Right kidney (tissue), 1 donor: Measurements from ENCODE around the gene NUP210L.
A peak's percentile ranks its signal among the peaks of the same experiment; 100 is the strongest.
"Not testable (repeated sequence)": the region's sequence is repeated elsewhere in the genome, so short reads cannot be mapped to it uniquely, and the experiment has no call there.

Experiments used
- DNase-seq: peaks from one replicate; pipeline ENCODE4 v3.0.0-alpha.2; 2016

Gene NUP210L

DNA sequence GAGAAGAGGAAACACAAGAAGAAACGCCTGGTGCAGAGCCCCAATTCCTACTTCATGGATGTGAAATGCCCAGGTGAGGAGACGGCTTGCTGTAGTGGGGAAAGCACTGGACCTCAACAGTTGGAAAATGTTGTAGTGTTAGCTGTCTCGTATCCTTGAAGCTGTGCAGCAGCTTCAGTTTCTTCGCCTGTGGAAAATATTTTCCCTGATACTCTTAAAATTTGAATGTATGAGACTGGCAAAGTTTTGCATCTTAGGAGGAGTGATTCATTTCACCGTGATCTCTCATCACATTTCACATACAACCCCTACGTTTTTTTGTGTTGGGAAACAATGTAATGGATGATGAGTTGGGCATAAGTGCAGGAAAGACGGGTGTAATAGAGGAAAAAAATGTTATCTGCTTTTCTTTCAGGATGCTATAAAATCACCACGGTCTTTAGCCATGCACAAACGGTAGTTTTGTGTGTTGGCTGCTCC is 163.7 kb downstream of the NUP210L start:
- no peak for DNase-seq

DNA sequence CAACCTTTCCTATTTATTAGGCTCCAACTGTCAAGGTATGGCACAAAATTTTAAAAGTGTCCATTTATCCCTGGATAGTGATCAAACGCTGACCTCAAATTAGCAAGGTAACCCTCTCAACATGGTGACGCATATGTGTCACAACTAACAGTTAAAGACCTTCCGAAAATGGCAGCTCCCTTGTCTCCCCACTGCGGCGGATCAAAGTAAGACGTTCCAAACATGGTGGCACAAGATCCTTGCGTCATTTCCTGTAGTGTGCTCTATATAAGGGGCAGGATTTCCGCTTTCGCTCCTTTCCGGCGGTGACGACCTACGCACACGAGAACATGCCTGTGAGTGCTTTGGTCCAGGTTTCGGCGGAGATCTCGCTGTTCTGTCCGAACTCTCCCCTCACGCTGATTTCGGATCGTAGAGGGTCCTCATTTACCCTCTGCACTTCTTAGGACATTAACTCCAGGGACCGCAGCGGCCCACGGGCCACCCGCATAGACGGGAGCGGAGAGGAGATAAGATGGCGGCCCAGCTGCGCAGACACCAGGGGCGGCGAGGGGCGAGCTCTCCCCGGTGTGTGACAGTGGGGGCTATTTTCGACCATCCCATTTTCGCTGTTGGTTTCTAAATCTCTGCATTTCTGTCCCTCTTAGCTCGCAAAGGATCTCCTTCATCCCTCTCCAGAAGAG is 164.3 kb downstream of the NUP210L start, which contains the start of gene RPS27:
Gene RPS27 (plus strand): TSS at position 295 of the 683 bp plus-strand sequence. CDS start 35 bp downstream, at position 330.
- peak; percentile 98 for DNase-seq

DNA sequence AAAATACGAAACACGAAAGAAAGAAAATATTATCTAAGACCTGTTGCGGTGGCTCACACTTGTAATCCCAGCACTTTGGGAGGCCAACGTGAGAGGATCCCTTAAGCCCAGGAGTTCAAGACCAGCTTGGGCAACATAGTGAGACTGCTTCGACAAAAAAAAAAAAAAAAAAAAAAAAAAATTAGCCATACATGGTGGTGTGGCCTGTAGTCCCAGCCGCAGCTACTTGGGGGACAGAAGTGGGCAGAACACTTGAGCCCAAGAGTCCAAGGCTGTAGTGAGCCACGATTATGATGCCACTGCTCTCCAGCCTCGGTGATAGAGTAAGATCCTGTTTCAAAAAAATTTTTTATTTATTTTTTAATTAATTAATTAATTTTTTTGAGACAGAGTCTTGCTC is 167.3 kb downstream of the NUP210L start:
- no peak for DNase-seq

DNA sequence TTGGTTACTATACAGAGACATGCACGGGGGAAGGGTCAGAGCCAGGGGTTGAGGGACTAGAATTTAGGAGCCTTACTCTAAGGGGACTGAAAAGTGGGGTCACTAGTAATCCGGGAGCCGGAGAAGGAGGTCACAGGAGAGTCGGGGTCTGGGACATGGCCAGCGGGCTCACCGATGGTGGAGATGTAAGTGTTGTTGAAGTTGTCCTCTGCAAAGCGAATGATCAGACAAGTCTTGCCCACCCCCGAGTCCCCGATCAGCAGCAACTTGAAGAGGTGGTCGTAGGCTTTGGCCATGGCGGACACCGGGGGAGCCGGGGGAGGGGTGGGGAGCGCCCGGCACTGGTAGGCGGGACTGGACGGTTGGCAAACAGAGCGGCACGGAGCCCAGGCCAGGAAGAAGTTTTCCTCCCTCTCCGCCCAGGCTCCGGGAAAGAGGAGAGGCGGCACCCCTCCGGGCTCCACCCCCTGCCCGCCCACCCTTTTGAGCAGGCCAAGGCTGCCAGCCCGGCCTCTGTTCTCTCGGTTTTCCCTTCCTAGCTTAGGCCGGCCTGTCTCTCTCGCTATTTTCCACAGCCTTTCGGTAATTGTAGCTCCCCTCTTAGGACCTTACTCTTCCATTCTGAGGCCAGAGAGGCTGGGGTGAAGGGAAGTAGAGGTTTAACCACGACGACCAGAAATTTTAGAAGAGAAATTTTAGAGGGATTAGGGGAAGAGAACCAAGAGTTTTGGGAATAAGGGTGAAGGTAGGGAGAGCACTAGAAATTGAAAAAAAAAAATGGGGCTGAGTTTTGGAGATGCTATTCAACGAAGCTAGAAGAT is 168.7 kb downstream of the NUP210L start, which contains the start of gene RAB13:
Gene RAB13 (minus strand): TSS at position 399 of the 821 bp plus-strand sequence. CDS start 103 bp downstream, at position 296.
- DNase-seq: peak; percentile 78

DNA sequence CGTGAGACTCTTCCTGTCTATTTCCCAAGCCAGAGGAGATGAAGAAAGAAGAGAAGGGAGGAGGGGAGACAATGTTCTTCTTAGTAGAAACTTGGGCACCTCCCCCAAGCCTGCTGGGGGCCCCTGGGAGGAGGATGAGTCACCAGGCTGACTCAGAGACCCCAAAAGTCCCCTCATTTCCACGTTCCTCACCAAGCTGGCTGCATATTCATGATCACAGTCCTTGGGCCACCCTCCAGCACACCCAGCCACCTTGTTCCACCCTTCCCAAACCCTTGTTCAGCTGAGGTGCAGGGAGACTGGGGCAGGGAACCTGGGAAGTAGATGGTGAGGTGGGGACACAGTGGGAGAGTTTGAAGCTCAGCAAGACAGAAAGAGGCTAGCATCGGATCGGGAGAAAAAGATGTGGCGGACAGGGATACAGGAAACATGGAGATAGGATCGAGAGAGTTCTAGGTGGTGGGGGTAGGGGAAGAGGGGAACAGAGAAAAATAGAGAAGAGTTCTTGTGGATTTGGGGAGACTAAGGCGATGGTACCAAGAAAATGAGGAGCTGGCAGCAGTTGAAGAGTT is 169.4 kb downstream of the NUP210L start:
- DNase-seq: peak; percentile 46

DNA sequence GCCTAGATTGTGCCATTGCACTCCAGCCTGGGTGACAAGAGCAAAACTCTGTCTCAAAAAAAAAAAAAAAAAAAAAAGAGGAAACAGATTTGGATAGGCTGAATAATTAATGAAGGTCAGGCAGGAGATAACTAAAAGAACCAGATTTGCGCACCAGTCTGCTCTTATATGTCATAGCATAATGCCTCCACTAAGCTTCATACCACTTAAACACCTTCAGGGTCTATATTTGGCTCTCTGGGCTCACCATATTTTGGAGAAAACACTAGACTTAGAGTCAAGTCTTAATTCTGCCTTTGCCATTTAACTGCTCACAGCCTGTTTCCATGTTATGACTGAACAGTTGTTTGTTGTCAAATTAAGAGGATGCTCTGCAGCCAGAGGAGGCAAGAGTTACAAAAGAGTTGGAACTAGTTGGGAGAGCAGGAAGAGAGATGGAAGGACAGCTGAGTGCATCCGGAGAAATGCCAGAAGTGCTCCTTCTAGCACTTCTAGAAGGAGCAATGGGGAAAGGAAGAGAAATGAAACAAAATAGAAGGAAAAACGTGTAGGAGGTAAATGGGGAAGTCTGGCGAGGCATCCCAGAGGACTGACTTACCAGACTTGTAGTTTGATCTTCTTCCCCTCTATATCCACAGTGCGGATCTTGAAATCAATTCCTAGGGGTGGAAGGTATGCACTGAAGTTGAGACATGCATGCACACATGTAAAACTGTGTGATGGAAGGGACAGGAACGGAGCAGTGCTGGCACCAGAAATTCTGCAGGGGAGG is 170.6 kb downstream of the NUP210L start:
- no peak for DNase-seq

DNA sequence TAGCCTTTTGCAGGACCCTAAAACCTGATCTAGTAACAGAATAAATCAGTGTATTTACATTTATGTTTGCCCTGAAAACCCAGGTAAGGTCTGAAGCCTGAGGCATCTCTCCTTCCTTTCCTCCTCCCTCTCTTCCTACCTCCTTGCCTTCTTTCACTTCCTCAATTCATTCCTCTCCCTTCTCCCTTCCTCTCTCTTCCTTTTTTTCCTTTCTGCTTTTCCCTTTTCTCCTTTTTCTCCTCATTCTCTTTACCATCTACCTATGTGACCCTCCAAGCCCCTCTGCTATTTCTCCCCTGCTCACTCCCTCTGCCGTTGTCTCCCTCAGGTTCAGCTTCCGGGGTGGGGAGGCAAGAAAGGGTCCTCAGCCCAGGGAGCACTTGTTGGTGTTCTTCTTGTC is 173.1 kb downstream of the NUP210L start:
- not testable (repeated sequence) for DNase-seq

DNA sequence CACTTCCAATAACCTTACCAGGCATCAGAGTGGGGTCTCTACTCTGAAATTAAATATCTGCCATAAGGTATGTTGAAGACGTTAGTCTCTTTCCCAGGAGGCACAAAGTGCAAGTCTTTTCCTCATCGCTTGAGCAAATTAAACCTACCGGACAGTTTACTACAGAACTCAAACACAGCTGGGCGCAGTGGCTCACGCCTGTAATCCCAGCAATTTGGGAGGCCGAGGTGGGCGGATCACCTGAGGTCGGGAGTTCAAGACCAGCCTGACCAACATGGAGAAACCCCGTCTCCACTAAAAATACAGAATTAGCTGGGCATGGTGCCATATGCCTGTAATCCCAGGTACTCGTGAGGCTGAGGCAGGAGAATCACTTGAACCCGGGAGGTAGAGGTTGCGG is 175.8 kb downstream of the NUP210L start:
- not testable (repeated sequence) for DNase-seq

DNA sequence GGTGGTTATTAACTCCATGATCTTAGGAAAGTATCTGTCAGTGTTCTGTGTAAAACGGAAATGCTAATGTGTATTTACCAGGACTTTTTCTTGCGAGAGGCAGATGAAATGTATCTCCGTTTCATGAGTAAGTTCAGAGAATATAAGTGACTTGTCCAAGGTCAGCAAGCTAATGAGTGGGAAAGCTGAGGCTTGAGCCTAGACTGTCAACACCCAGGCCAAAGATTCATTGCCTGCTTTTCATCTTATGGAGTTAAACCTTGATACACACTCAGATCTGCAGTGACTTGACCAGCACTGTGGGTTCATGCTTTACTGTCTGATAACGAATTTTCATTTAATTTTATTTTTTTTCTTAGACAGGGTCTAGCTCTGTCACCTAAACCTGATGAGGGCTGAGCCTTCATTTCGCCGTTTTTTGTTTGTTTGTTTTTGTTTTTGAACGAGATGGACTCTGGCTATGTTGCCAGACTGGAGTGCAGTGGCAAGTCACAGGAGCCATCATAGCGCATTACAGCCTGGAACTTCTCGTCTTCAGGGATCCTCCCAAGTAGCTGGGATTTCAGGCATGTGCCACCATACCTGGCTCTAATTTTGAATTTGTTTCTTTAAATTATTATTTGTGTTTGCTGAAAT is 176.5 kb downstream of the NUP210L start:
- no peak for DNase-seq

DNA sequence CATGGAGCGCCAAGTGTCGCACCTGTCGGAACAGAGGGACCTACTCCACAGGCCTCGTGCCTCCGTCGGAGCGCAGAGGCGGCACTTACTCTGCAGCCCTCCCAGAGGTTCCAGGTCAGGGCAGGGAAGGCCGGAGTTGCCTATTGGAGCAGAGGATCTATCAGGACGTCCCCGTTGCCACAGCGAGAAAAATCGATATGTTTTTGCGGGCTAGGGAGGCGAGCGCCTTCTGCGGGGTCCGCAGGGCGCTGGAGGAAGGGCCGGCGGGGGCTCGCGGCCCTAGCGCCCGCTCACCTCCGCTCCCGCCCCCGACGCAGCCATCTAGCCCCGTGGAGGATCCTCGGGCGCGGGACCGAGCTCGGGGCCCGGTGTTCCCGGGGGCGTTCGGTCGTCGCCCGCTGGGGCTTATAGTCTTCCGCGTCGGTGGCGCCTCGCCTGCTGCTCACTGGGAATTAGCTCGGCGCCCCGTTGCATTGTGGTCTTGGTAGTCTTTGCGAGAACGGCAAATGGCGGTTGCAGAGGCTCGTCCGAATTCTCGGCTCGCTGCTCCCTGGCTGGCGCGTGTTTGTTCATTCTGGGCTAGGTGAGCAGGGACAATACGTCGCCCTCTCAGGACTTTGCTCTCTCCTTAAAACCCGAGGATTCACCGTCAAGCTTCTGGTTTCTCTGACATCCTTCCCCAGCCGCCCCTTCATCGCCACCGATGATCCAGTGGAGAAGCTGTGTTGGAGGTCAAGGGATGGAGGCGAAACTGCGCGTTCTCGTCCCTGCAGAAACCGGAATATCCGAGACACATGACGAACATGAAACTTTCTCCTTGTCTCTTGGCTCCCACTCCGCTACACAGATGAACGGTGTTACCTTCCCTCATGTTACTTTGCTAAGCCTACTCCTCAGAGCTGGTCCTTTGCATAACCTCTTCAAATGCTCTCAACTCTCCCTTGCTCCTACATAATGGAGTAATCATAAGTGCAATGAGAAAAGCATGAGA is 177.3 kb downstream of the NUP210L start, which contains the start of gene JTB:
Gene JTB (minus strand): TSS at position 425 of the 991 bp plus-strand sequence. CDS start 422 bp downstream, at position 3.
- peak; percentile 89 for DNase-seq

DNA sequence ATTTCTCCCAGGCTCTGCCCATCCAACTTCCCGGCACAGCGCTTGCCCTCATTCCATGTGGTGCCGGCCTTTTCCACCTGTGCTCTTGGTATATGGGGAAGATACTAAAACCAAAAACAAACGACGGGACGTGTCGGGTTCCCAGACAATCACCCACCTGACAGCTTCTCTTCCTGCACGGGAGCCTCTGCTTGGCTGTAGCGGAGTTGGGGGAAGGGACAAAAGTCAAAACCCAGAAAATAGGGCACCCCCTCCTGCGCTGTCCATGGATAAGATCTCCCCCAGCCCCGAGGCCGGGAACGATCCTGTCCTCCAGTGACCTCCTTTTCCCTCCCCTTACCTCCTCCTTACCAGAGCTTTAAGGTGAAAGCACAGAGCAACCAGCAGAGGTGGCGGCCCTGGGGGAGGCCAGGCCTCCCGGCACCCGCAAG is 178.0 kb downstream of the NUP210L start:
- DNase-seq: no peak

DNA sequence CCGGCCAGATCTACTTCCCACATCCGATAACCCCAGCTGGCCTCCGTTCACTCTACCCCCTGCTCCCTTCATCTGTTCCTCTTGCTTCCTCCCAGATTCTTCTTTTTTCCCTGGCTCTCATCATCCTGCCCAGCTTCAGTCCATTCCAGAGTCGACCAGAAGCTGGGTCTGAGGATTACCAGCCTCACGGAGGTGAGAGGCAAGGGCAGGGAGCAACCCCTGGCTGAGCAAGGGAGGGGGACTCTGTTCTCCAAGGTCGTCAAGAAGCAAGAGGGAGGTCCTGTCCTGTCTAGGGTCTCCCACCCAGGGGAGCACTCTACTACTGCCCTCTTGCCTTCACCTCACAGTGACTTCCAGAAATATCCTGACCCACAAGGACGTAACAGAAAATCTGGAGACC is 181.3 kb downstream of the NUP210L start:
- DNase-seq: no peak

DNA sequence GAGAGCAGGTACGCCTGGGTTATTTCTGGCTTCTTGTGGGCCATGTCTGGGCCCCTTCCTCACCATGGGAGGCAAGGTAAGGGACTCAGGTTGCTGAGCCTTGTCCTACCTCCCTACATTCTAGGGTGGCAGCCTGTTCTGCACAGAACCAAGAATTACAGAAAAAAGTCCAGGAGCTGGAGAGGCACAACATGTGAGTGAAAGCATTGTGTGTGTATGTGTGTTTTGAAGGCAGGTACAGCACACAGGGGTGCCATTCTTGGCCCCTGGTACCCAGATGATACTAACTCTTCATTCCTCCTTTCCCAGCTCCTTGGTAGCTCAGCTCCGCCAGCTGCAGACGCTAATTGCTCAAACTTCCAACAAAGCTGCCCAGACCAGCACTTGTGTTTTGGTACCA is 181.8 kb downstream of the NUP210L start:
- DNase-seq: no peak

DNA sequence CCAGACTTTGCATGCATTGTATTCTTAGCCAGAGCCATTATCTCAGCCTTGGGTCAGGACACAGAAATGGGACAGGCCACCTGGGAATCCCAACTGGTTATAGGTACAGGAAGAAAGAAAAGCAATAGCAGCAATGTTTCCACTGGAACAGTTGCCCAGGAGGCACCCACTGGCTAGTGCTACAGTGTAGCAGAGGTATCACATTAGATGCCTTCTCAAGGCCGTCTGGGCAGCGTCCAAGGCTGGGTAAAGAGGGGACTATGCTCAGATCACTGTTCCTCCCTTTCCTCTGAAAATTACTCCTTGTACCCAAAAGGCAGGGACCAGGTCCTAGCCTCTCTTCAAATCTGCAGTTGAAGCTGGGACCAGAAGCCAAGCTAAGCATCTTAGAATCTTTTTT is 184.5 kb downstream of the NUP210L start:
- DNase-seq: no peak

DNA sequence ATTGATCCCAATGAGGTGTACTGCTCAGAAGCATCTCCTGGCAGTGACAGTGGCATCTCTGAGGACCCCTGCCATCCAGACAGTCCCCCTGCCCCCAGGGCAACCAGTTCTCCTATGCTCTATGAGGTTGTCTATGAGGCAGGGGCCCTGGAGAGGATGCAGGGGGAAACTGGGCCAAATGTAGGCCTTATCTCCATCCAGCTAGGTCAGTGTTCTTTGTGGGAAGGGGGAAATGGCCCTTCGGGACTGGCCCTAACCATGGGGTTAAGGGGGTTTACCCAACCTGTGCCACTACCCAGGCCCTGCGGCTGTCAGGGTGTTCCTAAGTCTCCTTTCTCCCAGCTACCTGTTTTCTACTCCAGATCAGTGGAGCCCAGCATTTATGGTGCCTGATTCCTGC is 185.9 kb downstream of the NUP210L start:
- DNase-seq: no peak

DNA sequence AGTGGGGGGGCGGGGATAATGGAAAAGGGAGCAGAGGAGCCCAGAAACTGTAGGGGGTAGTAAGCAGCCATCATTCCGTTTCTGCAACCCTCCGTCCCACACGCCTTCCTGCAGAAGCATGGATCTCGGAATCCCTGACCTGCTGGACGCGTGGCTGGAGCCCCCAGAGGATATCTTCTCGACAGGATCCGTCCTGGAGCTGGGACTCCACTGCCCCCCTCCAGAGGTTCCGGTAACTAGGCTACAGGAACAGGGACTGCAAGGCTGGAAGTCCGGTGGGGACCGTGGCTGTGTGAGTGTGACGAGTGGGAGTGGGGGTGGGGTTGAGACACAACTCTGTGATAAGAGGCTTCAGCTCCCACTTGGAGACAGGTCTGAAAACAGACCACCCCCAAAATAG is 186.5 kb downstream of the NUP210L start:
- DNase-seq: peak; percentile 42

DNA sequence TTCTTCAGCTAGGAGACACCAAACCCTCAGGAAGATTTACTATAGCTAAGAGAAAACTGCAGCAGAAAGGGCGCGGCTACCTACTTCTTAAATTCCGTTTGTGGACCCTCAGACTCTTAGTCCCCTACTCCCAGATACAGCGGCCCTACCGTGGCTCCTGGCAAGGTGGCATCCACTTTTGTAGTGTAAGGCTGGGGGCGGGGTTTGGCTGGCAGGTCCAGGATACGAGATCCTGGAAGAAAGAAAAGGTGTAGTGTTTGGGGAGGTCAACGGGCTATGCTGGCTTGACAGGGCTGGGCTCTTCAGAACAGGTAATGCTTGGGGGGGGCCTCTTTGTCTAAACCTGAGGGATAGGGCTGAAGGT is 186.9 kb downstream of the NUP210L start:
- DNase-seq: no peak

DNA sequence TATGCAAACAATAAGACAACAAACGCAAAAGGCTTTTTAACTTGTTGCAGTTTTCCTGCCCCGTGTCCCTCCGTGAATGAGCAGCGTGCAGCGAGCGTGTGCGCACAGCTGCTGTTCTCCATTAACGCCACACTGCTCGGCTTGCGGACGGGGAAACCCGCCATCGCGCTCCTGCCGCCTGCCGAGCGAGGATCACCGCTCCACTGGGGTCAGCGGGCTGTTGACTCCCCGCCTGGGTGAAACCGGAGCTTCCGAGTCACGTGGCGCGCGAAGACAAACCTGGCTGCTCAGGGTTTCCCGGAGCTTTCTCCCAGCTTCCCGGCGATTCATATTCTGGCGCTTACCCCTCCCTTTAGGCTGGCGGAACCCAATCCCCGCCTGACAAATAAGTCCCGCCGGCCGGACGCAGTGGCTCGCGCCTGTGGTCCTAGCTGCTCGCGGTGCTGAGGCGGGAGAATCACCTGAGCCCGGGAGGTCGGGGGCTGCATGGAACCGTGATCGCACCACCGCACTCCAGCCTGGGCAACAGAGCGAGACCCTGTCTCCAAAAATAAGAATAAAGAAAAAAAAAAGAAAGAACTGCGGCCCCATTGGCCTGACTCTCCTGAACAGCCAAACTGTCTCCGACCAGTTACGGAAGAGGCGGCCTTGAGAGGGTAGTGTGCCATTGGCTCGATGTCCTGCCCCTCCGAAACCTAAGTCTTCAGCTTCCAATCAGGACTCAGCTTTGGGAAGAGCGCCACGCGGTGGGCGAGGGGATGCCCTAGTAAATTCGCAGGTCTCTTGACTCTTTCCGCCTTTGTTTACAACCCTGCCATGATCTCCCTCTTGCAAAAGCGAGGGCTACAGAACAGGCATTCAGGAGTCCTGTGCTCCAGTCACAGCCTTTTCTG is 187.5 kb downstream of the NUP210L start, which contains the start of gene CREB3L4:
Gene CREB3L4 (plus strand): TSS at position 796 of the 893 bp plus-strand sequence. CDS start 624 bp downstream, outside the sequence.
- peak; percentile 98 for DNase-seq

DNA sequence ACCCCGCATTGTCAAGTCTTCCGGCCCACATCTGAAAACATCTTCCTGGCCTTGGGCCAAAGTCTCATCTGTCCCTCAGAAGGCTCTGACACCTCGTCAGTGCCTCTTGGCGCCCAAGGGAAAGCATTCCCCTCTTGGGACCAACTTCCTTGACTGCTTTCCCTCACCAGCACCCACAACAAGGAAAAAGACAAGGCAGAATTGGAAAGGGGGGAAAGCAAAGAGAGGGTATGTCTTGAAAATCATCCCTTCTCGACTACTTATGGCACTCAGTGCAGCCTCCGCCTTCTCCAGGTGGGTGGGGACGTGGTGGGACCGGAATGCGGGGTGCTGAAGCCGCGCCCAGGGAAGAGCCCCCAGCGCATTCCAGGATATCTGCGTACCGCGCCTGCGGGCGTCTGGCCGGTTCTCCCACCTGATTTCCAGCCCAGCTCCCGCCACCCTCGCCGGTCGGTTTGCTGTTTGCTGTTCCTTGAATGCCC is 191.0 kb downstream of the NUP210L start:
- DNase-seq: peak; percentile 92
